ENCODE measurements around the gene KNL1. TPM values are rescaled to one million over a fixed set of nuclear protein-coding genes. Genes with fewer than 3 reads are reported as not detected.

The KNL1 gene
- total RNA-seq, 1 donor from 2014 or later = 43.4 TPM

Other genes starting within 250 kb of the KNL1 start
- gene PHGR1, start 243.2 kb upstream of the KNL1 start, total RNA-seq = not detected in 2 replicates
- gene DISP2, start 236.0 kb upstream of the KNL1 start, total RNA-seq = 0.22 and 1.0 TPM in 2 replicates
- 38.0 and 42.7 TPM in 2 replicates for gene KNSTRN, start 211.5 kb upstream of the KNL1 start, total RNA-seq
- gene IVD, start 188.5 kb upstream of the KNL1 start, total RNA-seq = 39.0 and 41.4 TPM in 2 replicates
- gene BAHD1, start 153.3 kb upstream of the KNL1 start, total RNA-seq = 25.4 and 27.3 TPM in 2 replicates
- 11.5 and 12.2 TPM in 2 replicates for gene CHST14, start 123.3 kb upstream of the KNL1 start, total RNA-seq
- gene CCDC32, start 29.2 kb upstream of the KNL1 start, total RNA-seq = 34.9 and 37.1 TPM in 2 replicates
- 11.8 and 13.0 TPM in 2 replicates for gene RPUSD2, start 24.9 kb upstream of the KNL1 start, total RNA-seq
- gene RAD51, start 100.9 kb downstream of the KNL1 start, total RNA-seq = 47.7 and 51.4 TPM in 2 replicates
- gene RMDN3, start 161.0 kb downstream of the KNL1 start, total RNA-seq = 37.2 and 37.7 TPM in 2 replicates
- gene GCHFR, start 169.8 kb downstream of the KNL1 start, total RNA-seq = 28.4 and 29.1 TPM in 2 replicates
- 0.56 and 0.63 TPM in 2 replicates for gene C15orf62, start 175.7 kb downstream of the KNL1 start, total RNA-seq
- gene ZFYVE19, start 212.8 kb downstream of the KNL1 start, total RNA-seq = 33.8 and 34.4 TPM in 2 replicates
- gene DNAJC17, start 213.2 kb downstream of the KNL1 start, total RNA-seq = 40.1 and 45.8 TPM in 2 replicates
- gene PPP1R14D, start 234.5 kb downstream of the KNL1 start, total RNA-seq = not detected in 2 replicates
- gene SPINT1, start 249.8 kb downstream of the KNL1 start, total RNA-seq = 4.5 and 4.7 TPM in 2 replicates